Right lobe of liver (tissue), 4 donors: ENCODE data around the gene CDH4.

Experiments
- CTCF ChIP-seq, 4 donors: fragments of 200-600 bp in 3 of 4; fragments of 450-650 bp in 1 of 4; IDR thresholded peaks; one replicate each; pipeline versions ENCODE4 v1.5.1 to v1.8.0; 2016 to 2022; ENCODE audit warnings: antibody characterized with exemption in 4 of 4, mild to moderate bottlenecking in 2 of 4
- POLR2A ChIP-seq: fragments of 450-650 bp; IDR thresholded peaks from one replicate; pipeline ENCODE4 v1.6.1; 2017; ENCODE audit warnings: antibody characterized with exemption, mild to moderate bottlenecking
- donor health status: DM: no; HTN: no; CAD: no.
- donor health status: DM: no; HTN: no; CAD: no.
- donor health status: DM: no; HTN: yes; CAD: no.

DNA sequence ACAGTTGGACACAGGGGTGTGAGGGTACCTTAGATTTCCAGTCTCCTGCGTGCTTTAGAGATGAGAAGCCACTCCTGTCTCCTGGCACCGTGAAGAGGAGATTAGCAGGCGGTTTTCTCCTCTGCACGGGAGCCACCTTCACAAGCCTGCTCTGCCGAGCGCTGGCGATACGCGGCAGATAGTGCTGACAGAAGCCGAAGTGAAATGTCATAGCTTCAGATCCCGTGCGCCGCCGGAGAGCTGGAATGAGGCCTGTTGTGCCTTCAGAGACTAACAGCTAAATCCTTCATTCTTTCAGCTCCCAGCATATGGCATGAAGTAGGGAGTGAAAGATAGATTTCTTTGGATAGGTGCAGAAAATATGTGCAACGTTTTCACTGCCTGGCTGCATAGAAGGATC is 442.6 kb downstream of the CDH4 start:
- TF ChIP-seq CTCF (IDR thresholded peaks at IDR 0.05): no peak
- no peak for TF ChIP-seq POLR2A
